NCI-H510A (cell line): ENCODE data around the gene MYRIP.
A peak's percentile ranks its signal among the peaks of the same experiment; 100 is the strongest.
"Not testable (repeated sequence)": the region's sequence is repeated elsewhere in the genome, so short reads cannot be mapped to it uniquely, and the experiment has no call there.

Experiments used
- DNase-seq: peaks from one replicate; lab custom pipeline; 2025; lab: John Stamatoyannopoulos, UW

Gene MYRIP

DNA sequence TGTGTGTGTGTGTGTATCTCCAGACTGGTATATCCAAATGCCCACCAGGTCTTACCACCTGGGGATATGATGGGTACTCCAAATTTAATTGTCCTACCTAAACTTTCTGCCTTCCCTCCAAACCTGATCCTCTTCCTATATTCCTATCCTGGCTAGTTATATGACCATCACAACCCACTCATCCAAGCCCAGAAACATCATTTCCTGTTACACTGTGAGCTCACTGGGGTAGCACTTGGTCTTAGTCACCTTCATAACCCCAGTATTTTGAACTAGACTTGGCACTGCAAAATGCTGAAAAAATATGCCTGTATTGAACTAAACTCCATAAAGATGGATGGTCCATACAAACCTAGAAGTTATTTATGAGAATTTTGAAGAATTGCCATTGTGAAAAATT lies 321.3 kb downstream of the MYRIP start:
- no peak for DNase-seq

DNA sequence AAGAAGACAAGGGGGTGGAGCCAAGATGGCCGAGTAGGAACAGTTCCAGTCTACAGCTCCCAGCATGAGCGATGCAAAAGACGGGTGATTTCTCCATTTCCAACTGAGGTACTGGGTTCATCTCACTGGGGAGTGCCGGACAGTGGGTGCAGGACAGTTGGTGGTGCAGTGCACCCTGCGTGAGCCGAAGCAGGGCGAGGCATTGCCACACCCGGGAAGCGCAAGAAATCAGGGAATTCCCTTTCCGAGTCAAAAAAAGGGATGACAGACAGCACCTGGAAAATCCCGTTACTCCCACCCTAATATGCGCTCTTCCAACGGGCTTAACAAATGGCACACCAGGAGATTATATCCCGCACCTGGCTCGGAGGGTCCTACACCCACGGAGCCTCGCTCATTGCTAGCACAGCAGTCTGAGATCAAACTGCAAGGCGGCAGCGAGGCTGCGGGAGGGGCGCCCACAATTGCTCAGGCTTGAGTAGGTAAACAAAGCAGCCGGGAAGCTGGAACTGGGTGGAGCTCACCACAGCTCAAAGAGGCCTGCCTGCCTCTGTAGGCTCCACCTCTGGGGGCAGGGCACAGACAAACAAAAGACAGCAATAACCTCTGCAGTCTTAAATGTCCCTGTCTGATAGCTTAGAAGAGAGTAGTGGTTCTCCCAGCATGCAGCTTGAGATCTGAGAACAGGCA lies 324.6 kb downstream of the MYRIP start:
- not testable (repeated sequence) for DNase-seq

DNA sequence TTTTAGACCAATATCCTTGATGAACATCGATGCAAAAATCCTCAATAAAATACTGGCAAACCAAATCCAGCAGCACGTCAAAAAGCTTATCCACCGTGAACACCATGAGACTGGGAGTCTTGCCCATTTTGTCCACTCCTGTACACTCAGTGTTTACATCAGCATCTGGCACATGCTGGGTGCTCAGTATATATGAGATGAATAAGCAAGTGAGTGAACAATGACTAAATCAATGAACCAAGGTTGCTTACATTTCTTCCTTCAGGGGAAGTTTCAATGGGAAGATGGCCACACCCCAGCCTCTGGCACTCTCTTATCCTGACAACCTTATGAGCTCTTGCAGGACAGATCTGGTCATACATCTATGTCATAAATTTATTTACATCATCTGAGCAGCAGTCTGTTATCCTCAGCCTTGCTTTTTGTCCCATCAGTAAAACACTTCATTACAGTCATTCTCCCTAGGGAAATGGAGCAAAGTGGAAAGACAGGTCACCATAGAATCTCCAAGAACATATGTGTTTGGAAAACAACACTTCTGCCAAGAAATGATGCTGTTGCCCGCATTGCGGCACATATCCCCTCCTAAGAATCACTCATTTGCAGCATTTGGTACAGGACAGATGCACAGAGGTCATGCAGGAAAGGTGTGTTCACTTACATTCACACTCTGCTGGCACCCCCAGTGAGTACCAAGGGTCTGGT lies 328.3 kb downstream of the MYRIP start:
- DNase-seq: no peak

- DNase-seq: no peak
Measured at GRCh38 chr3:40143283-40144090, 334.1 kb downstream of the MYRIP start.

- DNase-seq: no peak
Measured at GRCh38 chr3:40148827-40149226, 339.4 kb downstream of the MYRIP start.

GRCh38 chr3:40152482-40153133 lies 343.2 kb downstream of the MYRIP start:
- peak; percentile 56 for DNase-seq

DNA sequence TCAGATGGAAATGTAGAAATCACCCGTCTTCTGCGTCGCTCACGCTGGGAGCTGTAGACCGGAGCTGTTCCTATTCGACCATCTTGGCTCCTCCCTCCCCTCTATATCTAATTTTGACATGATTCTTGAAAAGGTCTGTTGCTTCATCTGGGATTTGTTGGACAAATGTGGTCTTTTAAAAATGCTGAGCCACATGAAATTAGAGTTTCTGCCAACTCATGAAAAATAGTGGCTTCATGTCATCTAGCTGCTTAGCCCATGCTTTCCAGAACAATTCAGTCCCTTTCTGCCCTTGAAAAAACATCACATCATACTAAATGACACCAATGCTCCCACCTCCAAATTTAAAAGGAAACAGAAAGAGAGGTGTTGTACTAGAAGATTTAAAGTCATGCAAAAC lies 351.5 kb downstream of the MYRIP start:
- DNase-seq: no peak

GRCh38 chr3:40162616-40163015 lies 353.2 kb downstream of the MYRIP start:
- DNase-seq: no peak

DNA sequence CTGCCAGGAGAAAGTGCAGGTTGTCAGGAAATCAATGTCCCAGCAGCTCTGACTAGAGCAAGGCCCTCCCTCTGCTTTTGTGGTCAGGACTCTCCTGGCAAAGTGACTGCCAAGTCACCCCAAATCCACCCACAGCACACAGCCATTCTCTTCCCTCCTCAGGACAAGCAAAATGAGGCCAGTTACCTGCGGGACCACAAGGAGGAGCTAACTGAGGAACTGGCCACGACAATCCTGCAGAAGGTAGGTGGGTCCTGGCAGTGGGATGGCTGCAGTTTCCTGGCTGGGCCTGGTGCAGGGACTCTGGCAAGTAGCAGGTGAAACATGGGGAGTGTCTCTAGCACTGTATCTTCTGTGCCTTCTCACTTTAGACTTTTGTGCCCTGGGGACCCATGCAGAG lies 357.6 kb downstream of the MYRIP start:
- no peak for DNase-seq

GRCh38 chr3:40167958-40168357 lies 358.5 kb downstream of the MYRIP start:
- DNase-seq: no peak

DNA sequence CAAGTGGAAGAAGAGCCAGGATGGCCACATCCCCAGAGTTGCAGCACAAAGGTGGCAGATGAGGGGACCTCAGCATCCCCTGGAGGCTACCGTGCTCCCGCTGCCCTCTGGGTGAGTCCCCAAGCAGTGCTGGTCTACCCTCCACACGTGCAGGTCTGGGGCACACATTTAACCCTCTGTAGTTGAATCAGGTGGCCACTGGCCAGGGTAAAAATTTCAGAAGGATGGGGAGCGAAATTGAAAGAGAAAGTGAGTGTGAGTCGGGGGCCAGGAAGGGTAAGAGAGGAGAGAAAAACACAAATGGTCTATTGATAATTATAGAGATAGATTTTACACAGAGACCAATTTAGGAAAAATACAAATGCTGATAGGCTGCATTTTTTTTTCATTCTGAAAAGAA lies 360.6 kb downstream of the MYRIP start:
- no peak for DNase-seq

GRCh38 chr3:40170395-40170794 lies 361.0 kb downstream of the MYRIP start:
- no peak for DNase-seq

- no peak for DNase-seq
Measured at GRCh38 chr3:40172560-40172959, 363.2 kb downstream of the MYRIP start.

- no peak for DNase-seq
Measured at GRCh38 chr3:40173227-40173721, 363.9 kb downstream of the MYRIP start.

- no peak for DNase-seq
Measured at GRCh38 chr3:40178012-40178594, 368.7 kb downstream of the MYRIP start.

DNA sequence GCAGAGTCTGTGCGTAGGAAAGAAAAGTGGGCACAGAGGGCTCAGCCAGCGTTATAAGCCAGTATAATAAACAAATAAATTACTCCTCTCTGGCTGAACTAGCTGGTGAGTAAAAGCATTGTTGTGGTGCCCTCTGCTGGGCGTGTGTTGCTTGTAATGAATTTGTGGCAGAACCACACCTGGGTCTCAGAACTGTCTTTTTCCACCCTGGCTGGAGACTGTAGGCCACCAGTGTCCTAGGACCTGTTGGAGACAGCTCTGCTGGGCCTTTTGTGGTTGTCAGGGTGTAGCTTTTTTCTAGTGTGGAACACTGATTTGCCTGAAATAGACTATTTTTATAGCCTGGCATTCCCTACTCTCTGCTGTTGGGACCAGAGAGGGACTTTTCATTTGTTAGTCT lies 369.6 kb downstream of the MYRIP start:
- peak; percentile 6 for DNase-seq

DNA sequence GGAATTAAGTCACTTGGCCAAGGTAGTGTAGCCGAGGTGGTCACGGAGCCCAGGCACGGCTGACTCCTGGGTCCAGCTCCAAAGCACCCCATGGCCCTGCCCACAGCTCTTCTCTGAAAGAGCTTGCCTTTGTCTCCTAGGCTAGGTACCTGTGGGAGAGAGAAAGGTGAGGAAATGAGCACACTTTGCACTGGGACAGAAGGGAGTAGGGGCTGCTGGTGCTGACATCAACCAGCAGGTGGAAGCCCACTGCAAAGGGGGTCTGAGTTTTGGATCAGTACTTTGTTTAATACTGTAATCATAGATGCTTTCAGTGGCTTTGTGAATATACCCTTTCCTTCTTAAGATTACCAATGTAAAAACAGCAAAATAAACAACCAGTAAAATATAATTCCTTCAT lies 371.8 kb downstream of the MYRIP start:
- no peak for DNase-seq

DNA sequence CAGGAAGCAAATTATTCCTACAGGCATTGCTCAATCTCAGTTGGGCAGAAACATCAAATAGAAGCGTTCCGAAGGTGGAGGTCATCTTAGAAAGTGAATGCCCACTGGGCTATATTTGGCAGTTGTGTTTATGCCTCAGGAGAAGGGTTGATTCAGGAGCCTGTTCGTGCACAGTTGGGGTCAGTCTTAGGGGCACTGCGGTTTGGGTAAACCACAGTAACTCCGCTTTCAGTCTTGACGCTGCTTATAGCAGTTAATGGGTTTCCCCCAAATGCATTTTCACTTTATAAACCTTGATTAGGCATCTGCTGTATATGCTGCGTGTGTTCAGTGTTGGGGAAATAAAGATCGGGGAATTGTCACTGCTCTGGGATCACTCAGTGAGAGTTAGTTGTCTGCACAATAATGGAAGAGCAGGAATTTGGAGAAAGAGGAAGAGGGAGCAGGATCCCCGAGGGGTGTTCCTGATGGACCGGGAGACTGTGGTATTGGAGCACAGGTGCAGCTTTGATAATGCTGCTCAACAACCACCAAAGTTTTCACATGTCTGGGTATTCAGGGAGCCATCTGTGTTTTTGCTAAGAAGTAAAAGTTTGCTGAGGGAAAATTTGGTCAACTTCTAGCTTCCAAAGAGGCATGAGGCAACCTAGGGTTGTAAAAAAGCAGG lies 375.8 kb downstream of the MYRIP start:
- no peak for DNase-seq

DNA sequence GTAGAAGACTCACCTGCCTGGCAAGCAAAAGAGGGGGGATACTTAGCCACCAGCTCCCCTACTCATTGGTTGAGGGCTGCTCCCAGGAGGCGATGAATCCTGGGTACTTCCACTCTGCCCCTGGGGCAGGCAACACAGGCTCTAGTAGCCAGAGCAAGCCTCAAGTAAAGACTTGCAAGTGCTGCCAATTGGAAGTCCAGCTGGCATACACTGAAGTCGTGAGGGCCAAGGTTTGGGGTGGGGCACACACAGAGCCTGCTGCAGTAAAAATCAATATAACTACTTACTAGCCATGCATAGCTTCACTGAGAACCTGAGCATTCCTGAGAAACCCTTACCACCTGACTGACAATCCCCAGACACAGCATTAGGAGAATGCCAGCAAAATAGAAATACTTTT lies 377.1 kb downstream of the MYRIP start:
- DNase-seq: no peak

DNA sequence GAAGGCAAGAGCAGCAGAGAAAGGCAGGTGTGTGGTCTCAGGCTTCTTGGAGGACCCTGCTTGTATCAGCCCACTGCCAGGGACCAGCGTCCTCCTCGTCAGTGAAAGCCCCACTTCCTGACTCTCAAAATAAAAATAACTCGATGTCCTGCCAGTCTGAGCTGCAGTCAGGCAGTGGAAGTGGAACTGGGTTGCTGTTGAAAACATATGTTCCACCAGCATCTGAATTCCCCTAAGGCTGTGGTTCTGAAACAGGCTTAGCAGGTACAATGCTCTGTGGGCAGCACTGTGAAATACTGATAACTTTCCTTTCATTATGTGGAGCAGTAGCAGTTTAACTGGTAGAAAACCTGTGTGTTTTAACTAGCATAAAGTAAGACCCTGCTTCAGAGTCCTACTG lies 378.5 kb downstream of the MYRIP start:
- no peak for DNase-seq

DNA sequence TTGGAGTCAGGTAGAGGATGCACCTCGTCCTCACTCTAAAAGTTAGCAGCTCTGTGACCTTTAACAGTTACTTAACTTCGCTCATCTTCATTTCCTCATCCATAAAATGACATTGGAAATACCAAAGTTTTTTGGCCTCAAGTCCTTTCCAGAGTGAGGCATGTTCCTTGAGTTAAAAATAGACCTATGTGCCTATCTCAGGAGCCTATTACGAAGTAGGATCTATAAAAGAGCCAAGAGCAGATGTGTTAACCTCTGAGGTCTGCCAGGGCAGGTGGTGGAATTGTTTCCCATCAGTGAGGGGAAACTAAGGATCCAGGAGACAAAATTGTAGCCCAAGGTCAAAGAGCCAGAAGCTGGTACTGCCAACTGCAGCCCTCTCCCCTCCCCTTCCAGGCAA lies 379.7 kb downstream of the MYRIP start:
- DNase-seq: no peak
